Erythroblast (primary cell): Measurements from ENCODE around the gene KIF13A.

Experiments
- GATA1 ChIP-seq: IDR thresholded peaks from 2 replicates; pipeline ENCODE4 v1.6.1; 2011; ENCODE audit warnings: low read depth, mild to moderate bottlenecking, control low read depth, low read length, moderate library complexity
- POLR2A ChIP-seq: IDR thresholded peaks from 2 replicates; pipeline ENCODE4 v1.6.1; 2011; ENCODE audit warnings: mild to moderate bottlenecking, low read length

DNA sequence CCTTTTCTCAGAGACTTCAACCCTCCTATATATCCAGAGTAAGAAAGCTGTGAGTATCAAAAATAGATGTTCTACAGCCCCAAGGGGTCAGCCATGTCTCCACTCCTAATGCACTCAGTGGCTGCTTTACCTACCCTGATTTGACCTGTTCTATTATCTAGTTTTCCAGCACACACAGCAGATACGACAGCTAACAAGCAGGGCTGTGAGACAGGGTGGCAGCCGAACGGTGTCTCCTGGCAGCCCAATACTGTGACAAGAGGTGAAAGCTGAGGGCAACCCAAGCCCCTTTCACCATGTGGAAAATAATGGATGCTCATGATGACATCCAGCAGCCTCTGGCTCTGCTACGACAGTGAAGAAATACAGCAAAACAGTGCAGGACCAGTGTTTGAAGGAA, 67.9 kb downstream of the KIF13A start:
- TF ChIP-seq POLR2A, result no peak
- TF ChIP-seq GATA1, result no peak
